ENCODE results near the gene LRP1B.
A peak's percentile ranks its signal among the peaks of the same experiment; 100 is the strongest.

LRP1B gene

GRCh38 chr2:141704541-141704940 lies 426.3 kb downstream of the LRP1B start:
- TF ChIP-seq ISL1 (CRISPR knock-in tag; IDR thresholded peaks at IDR 0.05) = 0 out of 2 replicates have a peak, but pooled peaks have one; percentile 13
- no peak for TF ChIP-seq RARB (CRISPR knock-in tag; IDR thresholded peaks at IDR 0.05)
- ATAC-seq = no peak

- ATAC-seq = no peak
- TF ChIP-seq SNAI2 (CRISPR knock-in tag; IDR thresholded peaks at IDR 0.05) (no peak), TSHZ2 (CRISPR knock-in tag; IDR thresholded peaks at IDR 0.05) (no peak), TCF4 (CRISPR knock-in tag; IDR thresholded peaks at IDR 0.05; ENCODE audit: borderline replicate concordance) (no peak), GLIS3 (CRISPR knock-in tag; IDR thresholded peaks at IDR 0.05) (no peak), ZFP30 (CRISPR knock-in tag; IDR thresholded peaks at IDR 0.05) (no peak), ZNF70 (CRISPR knock-in tag; IDR thresholded peaks at IDR 0.05) (no peak), ESRRG (CRISPR knock-in tag; IDR thresholded peaks at IDR 0.05) (no peak), ZNF565 (CRISPR knock-in tag; conservative IDR thresholded peaks at IDR 0.05; ENCODE audit: low read depth) (no peak), ZNF8 (CRISPR knock-in tag; IDR thresholded peaks at IDR 0.05) (no peak)
Observed at GRCh38 chr2:141703501-141703900, 427.3 kb downstream of the LRP1B start.

GRCh38 chr2:141701618-141702017 lies 429.2 kb downstream of the LRP1B start:
- TF ChIP-seq GLIS3 (CRISPR knock-in tag; IDR thresholded peaks at IDR 0.05) (no peak), CSDC2 (CRISPR knock-in tag; IDR thresholded peaks at IDR 0.05) (no peak), PATZ1 (CRISPR knock-in tag; IDR thresholded peaks at IDR 0.05; ENCODE audit: borderline replicate concordance) (no peak), TCF4 (CRISPR knock-in tag; IDR thresholded peaks at IDR 0.05; ENCODE audit: borderline replicate concordance) (no peak), ZC3H10 (CRISPR knock-in tag; IDR thresholded peaks at IDR 0.05) (no peak), ZNF565 (CRISPR knock-in tag; conservative IDR thresholded peaks at IDR 0.05; ENCODE audit: low read depth) (no peak), CSRNP3 (CRISPR knock-in tag; IDR thresholded peaks at IDR 0.05) (no peak), RARB (CRISPR knock-in tag; IDR thresholded peaks at IDR 0.05) (no peak), ZNF70 (CRISPR knock-in tag; IDR thresholded peaks at IDR 0.05) (no peak), POU6F1 (CRISPR knock-in tag; IDR thresholded peaks at IDR 0.05; ENCODE audit: borderline replicate concordance, low read depth) (no peak), ISL1 (CRISPR knock-in tag; IDR thresholded peaks at IDR 0.05) (no peak), ZNF8 (CRISPR knock-in tag; IDR thresholded peaks at IDR 0.05) (no peak), ZFP30 (CRISPR knock-in tag; IDR thresholded peaks at IDR 0.05) (no peak), ZFP3 (CRISPR knock-in tag; IDR thresholded peaks at IDR 0.05) (no peak), TOX (CRISPR knock-in tag; IDR thresholded peaks at IDR 0.05; ENCODE audit: borderline replicate concordance) (no peak)
- ATAC-seq = no peak

- no peak for TF ChIP-seq OSR1 (CRISPR knock-in tag; IDR thresholded peaks at IDR 0.05)
- TF ChIP-seq ZNF565 (CRISPR knock-in tag; conservative IDR thresholded peaks at IDR 0.05; ENCODE audit: low read depth) = no peak
- TF ChIP-seq RARB (CRISPR knock-in tag; IDR thresholded peaks at IDR 0.05) = no peak
- no peak for TF ChIP-seq ESRRG (CRISPR knock-in tag; IDR thresholded peaks at IDR 0.05)
- no peak for TF ChIP-seq BACH2 (CRISPR knock-in tag; IDR thresholded peaks at IDR 0.05; ENCODE audit: borderline replicate concordance)
- TF ChIP-seq TCF4 (CRISPR knock-in tag; IDR thresholded peaks at IDR 0.05; ENCODE audit: borderline replicate concordance) = no peak
- no peak for TF ChIP-seq POU6F1 (CRISPR knock-in tag; IDR thresholded peaks at IDR 0.05; ENCODE audit: borderline replicate concordance, low read depth)
Observed at GRCh38 chr2:141699573-141699972, 431.2 kb downstream of the LRP1B start.

More at GRCh38 chr2:141699573-141699972, 431.2 kb downstream of the LRP1B start:
- no peak for ATAC-seq

Measured in SK-N-SH treated with all-trans-retinoic acid at 6 μM for 48 hours (cell line).